GM21423 (cell line): ENCODE results near the gene CSTPP1.
"Not testable (repeated sequence)": the region's sequence is repeated elsewhere in the genome, so short reads cannot be mapped to it uniquely, and the experiment has no call there.

ENCODE experiments used
- ATAC-seq: cut with Tn5 transposase; IDR thresholded peaks from one replicate; pipeline ENCODE4 v1.9.1; 2021; ENCODE audit warnings: mild to moderate bottlenecking, moderate library complexity; ENCODE audit not compliant: unreplicated experiment

The CSTPP1 gene

DNA sequence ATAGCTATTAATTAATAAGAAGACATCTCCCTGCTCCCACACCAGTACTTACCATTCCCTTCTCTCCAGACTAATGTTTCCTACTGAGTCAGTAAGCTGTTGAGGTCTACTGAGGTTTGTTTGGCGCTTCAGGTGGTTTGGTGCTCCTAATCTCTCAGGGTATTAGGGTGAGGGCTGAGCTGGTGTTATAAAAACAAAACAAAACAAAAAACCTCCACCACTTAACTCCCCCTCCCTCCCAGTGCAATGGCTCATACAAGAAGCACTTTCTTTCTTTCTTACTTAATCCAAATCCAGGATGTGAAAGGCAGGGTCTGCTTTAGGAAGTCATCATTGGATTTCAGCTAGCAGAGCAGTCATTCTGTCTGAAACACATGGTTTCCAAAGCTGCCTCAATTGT is 15.3 kb downstream of the CSTPP1 start:
- ATAC-seq = no peak

- no peak for ATAC-seq
These were observed 16.0 kb downstream of the CSTPP1 start for GRCh38 chr11:46952553-46952952.

DNA sequence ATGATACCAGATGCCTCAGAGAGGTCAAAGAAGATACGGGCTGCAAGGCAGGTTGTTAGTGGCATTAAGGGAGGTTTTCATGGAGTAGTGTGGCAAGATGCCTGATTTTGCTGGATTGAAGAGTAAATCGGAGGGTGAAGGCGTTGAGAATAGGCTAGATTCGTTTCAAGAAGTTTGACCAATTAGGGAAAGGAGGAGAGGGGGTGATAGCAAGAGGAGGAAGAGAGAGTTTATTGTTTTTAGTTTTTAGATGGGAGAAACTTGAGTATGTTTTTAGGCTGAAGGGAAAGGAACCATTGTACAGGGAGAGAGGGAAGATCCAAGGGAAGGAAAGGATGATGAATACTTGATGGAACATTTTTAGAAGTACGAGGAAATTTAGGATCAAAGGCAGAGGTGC is 16.5 kb downstream of the CSTPP1 start:
- no peak for ATAC-seq

DNA sequence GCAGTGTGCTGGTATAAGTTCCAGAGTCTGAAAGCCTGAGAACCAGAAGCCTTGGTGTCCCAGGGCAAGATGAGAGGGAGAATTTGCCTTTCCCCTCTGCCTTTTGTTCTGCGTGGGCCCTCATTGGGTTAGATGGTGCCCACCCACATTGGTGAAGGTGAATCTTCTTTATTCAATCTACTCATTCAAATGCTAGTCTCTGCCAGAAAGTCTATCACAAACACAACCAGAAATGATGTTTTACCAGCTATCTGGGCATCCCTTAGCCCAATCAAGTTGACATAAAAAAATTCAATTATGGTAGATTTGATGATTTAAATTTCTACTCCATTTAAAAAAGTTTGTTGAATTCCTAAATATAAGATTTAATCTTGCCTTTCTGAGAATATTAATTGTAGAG is 22.2 kb downstream of the CSTPP1 start:
- ATAC-seq = no peak

- no peak for ATAC-seq
These were observed 24.5 kb downstream of the CSTPP1 start for GRCh38 chr11:46961041-46961440.

DNA sequence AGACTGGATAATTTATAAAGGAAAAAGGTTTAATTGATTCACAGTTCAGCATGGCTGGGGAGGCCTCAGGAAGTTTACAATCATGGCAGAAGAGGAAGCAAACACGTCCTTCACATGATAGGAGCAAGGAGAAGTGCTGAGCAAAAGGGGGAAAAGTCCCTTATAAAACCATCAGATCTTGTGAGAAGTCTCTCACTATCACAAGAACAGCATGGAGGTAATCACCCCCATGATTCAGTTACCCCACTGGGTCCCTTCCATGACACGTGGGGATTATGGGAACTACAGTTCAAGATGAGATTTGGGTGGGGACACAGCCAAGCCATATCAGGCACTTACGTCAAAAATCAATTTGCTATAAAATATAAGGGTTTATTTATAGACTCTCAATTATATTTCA is 25.3 kb downstream of the CSTPP1 start:
- ATAC-seq = not testable (repeated sequence)

DNA sequence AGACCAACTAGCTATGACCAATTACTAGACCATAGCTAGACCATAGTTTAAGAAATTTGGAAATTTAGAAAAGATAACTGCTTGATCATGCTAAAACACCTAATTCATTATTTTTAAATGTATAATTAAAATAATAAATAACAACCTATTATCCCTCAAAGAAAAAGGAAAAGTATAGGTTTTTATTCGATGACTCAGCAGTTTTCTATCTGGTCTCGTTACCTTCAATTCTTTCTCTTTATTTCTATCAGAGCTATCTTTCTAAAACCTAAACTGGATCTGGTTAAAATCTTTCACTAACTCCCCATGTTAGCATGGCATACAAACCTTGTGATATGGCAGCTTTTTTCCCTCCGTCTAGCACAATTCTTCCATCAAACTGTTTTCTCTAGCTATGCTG is 27.3 kb downstream of the CSTPP1 start:
- no peak for ATAC-seq

DNA sequence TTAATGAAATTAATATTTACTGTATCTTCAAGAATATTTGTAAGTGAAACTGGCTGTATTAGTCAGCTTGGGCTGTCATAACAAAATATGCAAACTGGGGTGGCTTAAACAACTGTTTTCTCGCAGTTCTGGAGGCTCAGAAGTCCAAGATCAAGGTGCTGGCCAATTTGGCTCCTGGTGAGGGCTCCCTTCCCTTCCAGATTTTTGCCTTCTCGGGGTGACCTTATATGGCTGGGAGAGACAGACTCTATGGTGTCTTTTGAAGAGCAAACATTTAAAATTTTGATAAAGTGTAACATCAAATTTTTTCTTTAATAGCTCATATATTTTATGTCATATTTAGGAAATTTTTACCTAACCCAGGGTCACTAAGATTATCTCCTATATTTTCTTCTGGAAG is 30.2 kb downstream of the CSTPP1 start:
- no peak for ATAC-seq

DNA sequence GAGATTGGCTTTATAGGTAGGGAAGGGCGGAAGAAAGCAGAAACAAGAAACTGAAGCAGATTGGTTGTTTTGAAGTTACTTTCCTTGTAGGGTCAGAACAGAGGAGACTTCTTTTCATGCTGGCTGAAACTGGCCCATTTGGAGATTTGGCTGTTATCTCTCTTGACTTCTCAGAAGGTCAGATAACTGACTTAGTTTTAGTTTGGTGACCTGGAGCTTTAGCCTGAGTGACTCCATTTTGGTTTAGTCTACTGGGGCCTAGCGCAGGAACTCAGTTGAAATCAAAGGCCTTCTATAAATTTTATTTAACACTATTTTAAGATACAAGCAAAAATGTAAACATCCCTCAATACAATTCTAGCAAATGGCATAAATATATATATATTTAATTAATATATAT is 31.4 kb downstream of the CSTPP1 start:
- ATAC-seq = no peak

GRCh38 chr11:46969379-46969778 is 32.8 kb downstream of the CSTPP1 start:
- no peak for ATAC-seq

DNA sequence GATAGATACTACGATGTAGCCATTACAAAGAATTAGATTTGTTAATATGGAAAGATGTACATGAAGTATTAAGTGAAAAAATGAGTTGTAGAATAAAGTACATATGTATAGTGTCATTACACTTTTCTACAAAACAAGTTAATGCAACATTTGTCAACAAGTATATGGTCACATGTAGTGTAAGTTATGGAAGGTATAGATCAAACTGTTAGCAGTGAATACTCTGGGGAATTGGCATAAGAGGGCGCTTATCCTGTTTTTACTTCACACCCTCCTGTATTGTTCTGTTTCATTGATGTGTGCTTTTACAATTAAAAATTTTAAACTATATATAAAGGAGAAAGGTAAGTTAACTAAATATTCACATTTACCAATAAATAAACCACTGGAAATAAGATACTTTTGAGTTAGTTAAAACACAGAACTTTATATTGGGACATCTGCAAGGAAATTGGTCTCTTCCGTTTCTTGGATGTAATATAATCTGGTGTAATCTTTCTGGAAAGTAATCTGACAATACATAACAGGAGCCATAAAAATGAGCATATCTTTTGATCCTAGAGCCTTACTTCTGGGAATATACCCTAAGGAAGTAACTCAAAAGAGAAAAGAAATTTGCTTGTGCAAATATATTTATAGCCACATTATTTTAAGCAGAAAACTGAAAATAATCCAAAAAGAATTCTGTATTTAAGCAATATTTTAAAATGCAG is 34.5 kb downstream of the CSTPP1 start:
- no peak for ATAC-seq

- no peak for ATAC-seq
These were observed 35.8 kb downstream of the CSTPP1 start for GRCh38 chr11:46972343-46972742.

- no peak for ATAC-seq
These were observed 36.3 kb downstream of the CSTPP1 start for GRCh38 chr11:46972821-46973220.

GRCh38 chr11:46976182-46976854 is 39.8 kb downstream of the CSTPP1 start:
- no peak for ATAC-seq

GRCh38 chr11:46977038-46977813 is 40.7 kb downstream of the CSTPP1 start:
- no peak for ATAC-seq

DNA sequence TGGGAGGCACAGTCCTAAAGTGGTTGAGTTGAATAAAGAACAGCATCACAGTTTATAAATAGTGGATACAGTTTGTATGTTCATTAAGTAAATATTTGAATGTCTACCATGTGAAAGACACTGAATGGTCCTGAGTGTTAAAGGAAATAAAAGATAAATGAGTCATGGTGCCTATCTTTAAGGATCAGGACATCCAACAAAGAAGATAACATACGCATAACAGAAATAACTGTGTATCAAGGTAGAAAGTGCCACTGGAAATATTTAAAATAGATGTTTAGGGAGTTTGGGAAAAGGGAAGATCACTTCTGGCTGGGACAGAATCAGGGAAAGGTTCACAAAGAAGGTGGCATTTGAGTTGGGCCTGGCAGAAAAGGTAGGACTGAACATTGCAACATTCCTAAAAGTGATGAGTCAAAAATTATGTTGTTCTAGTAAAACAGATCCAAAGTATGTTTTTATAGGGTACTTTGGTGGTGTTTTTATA is 41.5 kb downstream of the CSTPP1 start:
- ATAC-seq = no peak

GRCh38 chr11:46979358-46979757 is 42.8 kb downstream of the CSTPP1 start:
- no peak for ATAC-seq

DNA sequence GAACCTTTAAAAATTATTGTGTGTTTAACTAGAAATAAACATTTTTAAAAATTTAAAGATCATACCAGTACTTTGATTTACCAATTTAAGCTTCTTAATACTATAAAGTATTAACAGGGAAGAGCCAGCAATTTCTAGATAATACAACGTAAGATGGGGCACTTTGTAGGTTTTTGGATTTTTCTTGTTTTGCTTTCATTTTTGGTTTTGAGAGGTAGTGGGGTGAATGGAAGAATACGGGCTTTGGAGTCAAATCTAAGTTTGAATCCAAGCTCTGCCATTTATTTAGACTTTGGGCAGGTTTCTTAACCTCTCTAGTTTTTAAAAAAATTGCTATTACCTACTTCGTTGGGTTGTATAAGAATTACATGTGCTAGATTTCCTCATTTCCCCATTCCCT is 44.9 kb downstream of the CSTPP1 start:
- ATAC-seq = no peak

DNA sequence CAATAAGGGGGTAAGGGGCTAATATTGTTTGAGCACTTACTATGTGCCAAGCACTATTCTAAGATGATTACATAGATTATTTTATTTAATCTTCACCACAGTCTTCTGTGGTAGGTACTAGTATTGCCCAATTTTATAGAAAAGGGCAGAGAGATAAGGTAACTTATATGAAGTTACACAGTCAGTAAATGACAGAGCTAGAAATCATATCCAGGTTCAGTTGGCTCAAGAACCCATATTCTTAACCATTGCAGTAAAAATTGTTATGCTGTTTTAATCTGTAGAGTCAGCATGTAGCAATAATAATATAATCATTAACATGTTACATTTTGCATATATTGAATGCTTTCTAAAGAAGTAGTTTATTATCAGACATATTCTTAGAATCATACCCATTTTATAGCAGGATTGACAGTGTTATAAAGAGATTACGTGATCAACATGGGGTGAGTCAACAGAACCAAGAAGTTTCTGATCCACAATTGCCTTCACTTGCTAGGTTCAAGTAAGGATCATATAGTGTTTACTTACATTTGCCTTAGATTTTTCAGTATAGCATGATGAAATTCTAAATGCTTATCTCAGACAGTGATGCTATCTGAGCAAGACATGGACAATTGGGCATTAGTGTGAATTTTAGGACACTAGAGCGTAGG is 46.4 kb downstream of the CSTPP1 start:
- ATAC-seq = no peak

GRCh38 chr11:46983598-46983997 is 47.0 kb downstream of the CSTPP1 start:
- ATAC-seq = no peak

DNA sequence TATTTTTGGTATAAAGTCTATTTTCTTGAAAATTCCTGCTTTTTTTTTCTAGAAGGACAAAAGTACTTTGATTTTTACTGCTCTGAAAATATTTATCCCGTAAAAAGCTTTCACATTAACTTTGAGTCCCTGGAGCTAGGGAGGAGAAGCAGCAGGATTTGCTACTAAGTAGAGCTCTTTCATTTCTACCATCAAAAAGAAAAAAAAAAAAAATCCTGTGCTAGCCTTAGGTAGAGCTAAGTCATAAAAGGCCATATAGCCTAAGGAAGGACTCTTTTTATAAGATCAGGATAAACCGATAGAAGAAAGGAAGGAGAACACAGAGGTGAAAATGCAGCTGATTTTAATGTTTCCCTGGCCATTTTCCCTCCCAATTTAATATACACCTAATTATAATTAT is 48.0 kb downstream of the CSTPP1 start:
- no peak for ATAC-seq
